GM21737 (cell line): ENCODE data around the gene ZNF770.
"Not testable (repeated sequence)": the region's sequence is repeated elsewhere in the genome, so short reads cannot be mapped to it uniquely, and the experiment has no call there.

Source experiments
- ATAC-seq: cut with Tn5 transposase; IDR thresholded peaks from one replicate; pipeline ENCODE4 v1.9.1; 2021; ENCODE audit warnings: mild to moderate bottlenecking, moderate library complexity; ENCODE audit not compliant: unreplicated experiment

The ZNF770 gene

DNA sequence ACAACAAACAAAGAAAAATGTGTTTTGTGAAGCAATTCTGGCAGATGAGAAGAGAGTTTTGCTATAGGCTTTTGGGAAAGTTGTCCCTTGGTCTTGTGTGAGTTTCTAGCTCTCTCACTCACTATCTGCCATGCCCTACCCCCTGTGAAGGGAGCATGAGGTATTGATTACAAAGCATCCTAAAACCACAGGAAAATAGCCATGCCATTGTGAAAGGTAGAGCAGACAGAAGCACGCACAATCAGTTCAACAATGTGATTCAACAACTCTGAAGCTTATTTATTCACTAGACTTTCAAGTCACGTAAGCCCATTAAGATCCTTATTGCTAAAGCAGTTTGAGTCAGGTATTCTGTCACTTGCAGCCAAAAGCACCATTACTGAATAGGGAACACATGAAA, 12.0 kb downstream of the ZNF770 start:
- ATAC-seq: no peak

DNA sequence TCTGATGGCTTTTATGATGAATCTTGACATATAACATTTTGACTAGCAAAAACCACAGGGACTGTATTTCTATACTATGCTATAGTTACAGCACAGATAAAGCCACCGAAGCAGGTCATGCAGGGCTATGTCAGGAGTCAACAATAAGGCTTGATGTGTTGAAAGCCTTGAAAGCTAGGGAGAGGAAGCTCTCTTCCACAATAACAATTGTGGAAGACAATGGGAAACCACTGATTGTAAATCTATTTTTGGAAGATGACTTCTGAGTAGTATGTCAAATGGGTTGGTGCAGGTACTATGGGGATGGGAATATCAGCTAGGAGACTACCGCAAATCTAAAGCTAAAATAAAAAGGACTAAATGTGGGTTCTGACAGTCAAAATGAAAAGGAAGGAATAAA, 14.6 kb downstream of the ZNF770 start:
- ATAC-seq: no peak

DNA sequence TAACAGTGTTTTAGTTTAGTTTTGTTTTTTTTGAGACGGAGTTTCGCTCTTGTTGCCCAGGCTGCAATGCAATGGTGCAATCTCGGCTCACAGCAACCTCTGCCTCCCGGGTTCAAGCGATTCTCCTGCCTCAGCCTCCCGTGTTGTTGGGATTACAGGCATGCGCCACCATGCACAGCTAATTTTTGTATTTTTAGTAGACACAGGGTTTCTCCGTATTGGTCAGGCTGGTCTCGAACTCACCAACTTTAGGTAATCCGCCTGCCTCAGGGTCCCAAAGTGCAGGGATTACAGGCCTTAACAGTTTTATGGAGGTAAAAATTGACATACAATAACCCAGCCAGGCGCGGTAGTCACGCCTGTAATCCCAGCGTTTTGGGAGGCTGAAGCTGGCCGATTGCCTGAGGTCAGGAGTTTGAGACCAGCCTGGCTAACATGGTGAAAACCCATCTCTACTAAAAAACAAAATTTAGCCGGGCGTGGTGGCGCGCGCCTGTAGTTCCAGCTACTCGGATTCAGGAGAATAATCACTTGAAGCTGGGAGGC, 17.9 kb downstream of the ZNF770 start:
- ATAC-seq: not testable (repeated sequence)

DNA sequence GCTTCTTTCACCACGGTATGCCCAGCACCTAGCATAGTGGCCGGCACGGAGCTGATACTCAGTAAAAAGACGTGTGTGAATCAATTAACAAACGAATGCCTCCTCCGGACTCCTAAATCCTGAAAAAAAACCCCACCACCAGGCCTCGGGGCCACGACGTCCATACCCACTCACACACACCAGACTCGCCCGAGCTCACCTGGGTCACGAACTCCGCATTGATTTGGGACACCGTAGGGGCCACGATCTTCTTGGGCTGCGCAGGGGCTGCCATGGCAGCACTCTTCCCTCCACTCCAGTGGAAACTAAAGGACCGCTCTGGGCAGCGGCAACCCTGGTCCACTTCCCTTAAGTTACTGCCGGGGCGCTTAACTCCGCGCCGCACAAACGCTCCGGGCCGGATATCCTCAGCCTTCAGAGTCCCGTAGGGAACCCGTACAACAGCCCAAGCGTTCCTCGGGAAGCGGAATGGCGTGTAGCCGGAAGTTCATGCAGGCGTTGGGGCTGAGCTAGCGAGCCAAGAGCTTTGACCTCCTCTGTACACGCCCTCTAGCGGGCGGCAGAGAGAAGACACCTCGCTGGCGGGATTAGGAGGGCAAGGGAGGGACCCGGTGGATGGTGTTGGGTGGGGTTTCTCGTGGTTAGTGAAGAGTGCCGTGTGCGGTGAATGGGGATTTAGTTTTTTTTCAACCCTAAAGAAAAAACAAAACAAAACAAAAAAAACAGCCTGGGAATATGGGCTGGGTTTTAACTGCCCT, 18.6 kb downstream of the ZNF770 start, which contains the start of gene AQR:
AQR (minus strand) TSS at position 403 of the 758 bp plus-strand sequence; CDS start at position 274, 129 bp downstream.
- peak; percentile 98 for ATAC-seq

DNA sequence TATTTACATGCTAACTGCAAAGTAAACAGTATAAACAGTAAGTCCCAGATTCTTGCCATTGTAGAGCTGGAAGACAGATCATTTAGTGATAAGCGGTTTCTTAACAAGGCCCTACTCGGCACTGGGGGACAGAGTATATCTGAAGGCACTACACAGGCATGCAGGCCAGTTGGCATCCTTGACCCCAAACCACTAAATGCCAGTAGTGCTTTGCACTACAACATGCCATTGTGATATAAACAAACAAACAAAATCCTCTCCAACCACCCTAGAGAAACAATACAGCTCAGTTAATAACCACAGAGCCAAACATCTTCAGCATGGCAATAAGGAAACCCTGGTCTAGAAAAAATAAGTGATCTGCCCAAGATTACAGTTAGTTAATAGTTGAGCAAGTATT, 23.8 kb downstream of the ZNF770 start:
- no peak for ATAC-seq

DNA sequence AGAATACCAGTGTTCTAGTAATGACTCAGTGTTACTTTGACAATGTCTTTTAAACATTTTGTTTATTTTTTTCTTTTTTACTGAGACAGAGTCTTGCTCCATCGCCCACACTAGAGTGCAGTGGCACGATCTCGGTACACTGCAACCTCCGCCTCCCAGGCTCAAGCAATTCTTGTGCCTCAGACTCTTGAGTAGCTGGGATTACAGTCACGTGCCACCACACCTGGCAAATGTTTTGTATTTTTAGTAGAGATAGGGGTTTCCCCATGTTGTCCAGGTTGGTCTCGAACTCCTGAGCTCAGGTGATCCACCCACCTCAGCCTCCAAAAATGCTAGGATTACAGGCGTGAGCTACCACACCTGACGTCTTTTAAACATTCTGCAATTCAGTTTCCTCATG, 34.2 kb downstream of the ZNF770 start:
- ATAC-seq: no peak

DNA sequence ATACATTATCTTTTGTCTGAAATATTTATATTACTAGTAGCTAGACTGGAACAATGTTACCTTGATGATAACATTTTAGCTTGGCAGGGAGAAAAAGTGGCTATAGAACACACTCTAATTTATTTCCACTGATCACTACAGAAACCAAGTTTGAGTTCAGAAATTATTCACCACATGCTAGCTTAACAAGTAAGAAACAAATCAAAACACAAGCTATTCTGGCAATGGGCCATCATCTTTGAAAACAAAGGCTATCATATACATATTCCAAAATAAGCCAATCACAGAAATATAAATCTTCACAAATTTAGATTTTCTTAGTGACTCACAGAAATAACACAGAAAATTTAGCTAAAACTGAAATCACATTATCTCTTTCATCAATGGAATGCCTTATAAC, 35.6 kb downstream of the ZNF770 start:
- no peak for ATAC-seq

DNA sequence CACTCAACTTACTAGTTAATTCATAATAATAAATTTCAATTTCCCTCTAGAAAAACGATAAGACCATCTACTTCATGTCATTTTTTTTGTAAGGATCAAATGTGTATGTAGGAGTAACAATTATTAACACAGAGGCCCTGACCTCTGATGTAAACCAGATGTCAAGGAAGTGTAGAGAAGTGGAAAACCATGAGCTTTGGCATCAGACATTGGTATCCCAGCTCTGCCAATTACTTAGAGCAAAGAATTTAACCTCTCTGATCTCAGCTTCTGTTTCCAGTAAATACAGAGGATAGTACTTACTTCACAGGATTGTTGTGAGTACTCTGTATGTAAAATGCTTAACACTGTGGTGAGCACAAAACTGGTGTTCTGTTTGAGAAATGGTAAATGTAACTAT, 36.1 kb downstream of the ZNF770 start:
- no peak for ATAC-seq

DNA sequence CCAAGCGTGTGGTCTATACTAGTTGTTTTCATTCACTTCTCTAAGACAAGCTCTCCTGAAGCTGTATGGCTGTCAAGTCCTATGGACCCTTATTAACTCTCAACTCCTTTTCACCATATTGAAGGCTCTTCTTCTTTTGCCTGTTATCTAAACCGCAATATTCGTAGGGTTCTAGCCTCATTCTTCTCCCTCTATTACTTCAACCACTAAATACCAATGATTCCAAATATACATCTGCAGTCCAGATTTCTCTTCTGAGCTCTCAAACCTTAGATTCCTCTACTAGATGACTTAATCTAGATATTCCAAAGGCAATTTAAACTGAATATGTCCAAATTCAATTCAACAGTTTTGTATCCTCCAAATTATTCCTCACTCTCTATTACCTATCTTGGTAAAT, 43.2 kb downstream of the ZNF770 start:
- no peak for ATAC-seq

DNA sequence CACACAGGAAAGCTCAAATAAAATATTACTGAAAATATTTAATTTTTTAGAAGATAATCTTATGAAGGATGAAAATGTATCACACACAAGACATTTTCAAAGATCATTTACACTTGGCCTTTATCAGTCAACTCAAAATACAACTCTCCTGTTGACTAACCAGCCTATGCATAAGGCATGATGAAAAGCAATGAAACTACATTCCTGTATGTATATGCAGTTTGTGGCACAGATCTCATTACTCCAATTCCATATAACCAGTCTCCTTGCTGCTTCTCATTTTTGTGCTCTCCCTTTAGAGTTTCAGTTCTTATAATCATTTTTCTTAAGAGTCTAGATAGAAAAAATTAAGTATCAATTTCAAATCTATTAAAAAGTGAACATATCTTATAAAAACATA, 44.4 kb downstream of the ZNF770 start:
- ATAC-seq: no peak

DNA sequence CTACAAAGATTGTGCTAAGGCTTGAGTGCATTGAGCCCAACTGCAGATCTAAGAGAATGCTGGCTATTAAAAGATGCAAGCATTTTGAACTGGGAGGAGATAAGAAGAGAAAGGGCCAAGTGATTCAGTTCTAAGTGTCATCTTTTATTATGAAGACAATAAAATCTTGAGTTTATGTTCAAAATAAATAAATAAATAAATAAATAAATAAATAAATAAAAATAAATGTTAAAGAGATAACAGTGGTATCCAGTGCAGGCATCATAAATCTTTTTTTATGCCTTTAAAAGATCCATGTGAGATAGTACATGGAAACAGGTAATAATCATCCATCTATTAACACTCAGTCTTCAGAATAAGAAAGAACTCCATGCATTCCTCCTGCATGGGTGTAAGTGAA, 44.8 kb downstream of the ZNF770 start:
- ATAC-seq: not testable (repeated sequence)

DNA sequence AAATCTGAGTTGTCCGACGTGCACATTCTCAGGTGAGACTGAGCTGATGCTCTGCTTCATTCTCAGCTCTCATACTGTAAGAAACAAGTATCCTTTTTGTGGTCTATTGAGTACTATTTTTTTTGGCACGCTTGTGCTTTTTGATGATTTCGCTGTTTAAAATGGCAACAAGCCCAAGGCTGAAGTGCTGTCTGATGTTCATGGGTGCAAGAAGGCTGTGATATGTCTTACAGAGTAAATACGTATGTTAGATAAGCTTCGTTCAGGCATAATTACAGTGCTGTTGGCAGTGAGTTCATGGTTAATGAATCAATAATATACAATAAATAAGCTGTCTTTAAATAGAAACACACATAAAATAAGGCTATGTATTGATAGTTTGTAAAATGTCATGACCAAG, 45.7 kb downstream of the ZNF770 start:
- ATAC-seq: no peak

DNA sequence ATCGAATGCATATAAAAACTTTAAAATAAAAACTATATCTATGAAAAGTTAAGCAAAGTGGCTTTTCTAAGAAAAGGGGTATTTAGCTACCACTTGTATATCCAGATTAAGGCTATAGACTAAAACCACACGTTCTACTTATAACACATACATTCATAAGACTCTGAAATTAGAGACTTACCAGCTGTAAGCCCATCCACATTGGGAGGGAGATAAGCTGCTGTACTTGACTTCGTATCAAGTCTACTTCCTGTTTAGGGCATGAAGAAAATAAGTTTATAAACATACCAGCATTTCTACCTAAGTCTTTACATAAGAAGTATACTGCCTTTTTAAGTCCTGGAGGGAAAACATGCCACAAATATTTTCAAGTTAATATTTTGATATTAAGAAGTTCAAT, 46.3 kb downstream of the ZNF770 start:
- no peak for ATAC-seq

DNA sequence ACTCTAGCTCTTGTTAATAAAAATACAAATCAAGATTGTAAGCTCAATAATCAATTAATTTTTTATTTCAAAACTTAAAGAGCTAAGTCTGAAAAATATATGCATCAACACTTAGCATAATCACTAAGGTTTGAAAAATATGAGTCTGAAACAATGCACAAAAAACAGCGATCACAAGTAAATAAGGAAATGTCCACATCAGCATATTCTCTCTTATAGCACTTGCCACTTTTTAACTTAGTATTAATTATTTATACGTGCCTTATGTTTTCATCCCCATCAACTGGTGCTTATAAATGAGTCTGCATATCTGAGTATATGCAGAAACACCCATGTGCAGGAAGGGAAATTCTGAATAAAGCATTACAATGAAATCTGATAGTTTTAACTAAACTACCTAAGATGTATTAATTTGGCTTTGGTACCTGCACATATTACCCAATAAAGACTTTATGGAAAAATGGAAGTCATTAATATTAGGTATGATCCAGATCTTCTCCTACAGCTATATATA, 46.8 kb downstream of the ZNF770 start:
- ATAC-seq: no peak

DNA sequence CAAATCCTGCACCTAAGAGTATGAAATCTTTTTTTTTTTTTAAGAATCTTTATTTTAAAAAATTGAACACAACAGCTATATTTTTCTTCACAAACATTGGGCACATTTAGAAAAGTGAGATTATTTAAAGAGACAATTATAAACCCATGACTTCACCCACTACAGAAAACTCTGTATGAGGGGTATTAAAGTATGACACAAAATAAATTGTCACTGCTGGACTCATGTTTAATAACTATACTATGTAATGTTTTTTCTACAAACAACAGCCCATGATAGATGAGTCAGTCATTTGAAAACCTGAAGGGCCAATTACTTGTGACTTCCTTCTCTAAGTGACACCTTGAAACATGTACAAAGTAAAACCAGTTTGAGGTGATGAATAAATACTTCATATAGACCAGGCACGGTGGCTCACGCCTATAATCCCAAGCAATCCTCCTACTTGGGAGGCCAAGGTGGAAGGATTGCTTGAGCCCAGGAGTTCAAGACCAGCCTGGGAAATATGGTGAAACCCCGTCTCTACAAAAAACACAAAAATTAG, 54.6 kb downstream of the ZNF770 start:
- ATAC-seq: no peak

DNA sequence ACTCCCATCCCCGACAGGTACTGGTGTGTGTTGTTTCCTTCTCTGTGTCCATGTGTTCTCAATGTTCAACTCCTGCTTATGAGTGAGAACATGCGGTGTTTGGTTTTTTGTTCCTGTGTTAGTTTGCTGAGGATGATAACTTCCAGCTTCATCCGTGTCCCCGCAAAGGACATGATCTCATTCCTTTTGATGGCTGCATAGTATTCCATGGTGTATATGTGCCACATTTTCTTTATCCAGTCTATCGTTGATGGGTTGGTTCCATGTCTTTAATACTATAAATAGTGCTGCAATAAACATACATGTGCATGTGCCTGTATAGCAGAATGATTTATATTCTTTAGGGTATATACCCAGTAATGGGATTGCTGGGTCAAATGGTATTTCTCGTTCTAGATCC, 59.7 kb downstream of the ZNF770 start:
- ATAC-seq: not testable (repeated sequence)
